HepG2 (cell line): ENCODE data around the gene CADM2.

Experiments used
- EP300 ChIP-seq, 3 experiments: sonication (generic) in 1 of 3; formaldehyde crosslinking in 1 of 3; IDR thresholded peaks; 2 replicates each; pipeline versions ENCODE4 v1.5.1 to v1.6.1; 2011 to 2020; ENCODE audit warnings: low read depth in 2 of 3, low read length in 2 of 3, borderline replicate concordance in 1 of 3, improper control_type of control experiment in 1 of 3, mild to moderate bottlenecking in 1 of 3, missing genetic modification reagents in 1 of 3, moderate library complexity in 1 of 3
- FOXM1 ChIP-seq: sonication (generic); formaldehyde crosslinking; IDR thresholded peaks from 2 replicates; pipeline ENCODE4 v1.5.0; 2020; ENCODE audit warnings: missing genetic modification reagents
- IRF2 ChIP-seq: IDR thresholded peaks from 2 replicates; pipeline ENCODE4 v1.6.1; 2018; ENCODE audit warnings: missing genetic modification reagents, missing compliant biosample characterization
- MED13 ChIP-seq: sonication (generic); formaldehyde crosslinking; IDR thresholded peaks from 2 replicates; pipeline ENCODE4 v1.5.0; 2020; ENCODE audit warnings: missing genetic modification reagents
- MIXL1 ChIP-seq: IDR thresholded peaks from 2 replicates; pipeline ENCODE4 v1.6.1; 2016
- NBN ChIP-seq: fragments of 450-650 bp; conservative IDR thresholded peaks from 2 replicates; pipeline ENCODE4 v1.6.1; 2017
- RFX5 ChIP-seq: IDR thresholded peaks from 2 replicates; pipeline ENCODE4 v1.6.1; 2011; ENCODE audit warnings: low read depth, low read length, improper control_type of control experiment
- SETDB1 ChIP-seq: sonication (generic); formaldehyde crosslinking; IDR thresholded peaks from 2 replicates; pipeline ENCODE4 v1.5.1; 2020; ENCODE audit warnings: missing genetic modification reagents, mild to moderate bottlenecking, borderline replicate concordance
- TBX2 ChIP-seq: sonication (generic); formaldehyde crosslinking; IDR thresholded peaks from 2 replicates; pipeline ENCODE4 v1.5.0; 2020; ENCODE audit warnings: missing genetic modification reagents, mild to moderate bottlenecking, borderline replicate concordance
- U2AF1 ChIP-seq: fragments of 200-400 bp; formaldehyde crosslinking; optimal IDR thresholded peaks from 2 replicates; pipeline ENCODE3; 2017; ENCODE audit warnings: mild to moderate bottlenecking, low read depth, low read length
- ZFP41 ChIP-seq: sonication (generic); formaldehyde crosslinking; IDR thresholded peaks from 2 replicates; pipeline ENCODE4 v1.4.0; 2020; ENCODE audit warnings: mild to moderate bottlenecking, missing genetic modification reagents, borderline replicate concordance
- ZNF367 ChIP-seq: sonication (generic); formaldehyde crosslinking; IDR thresholded peaks from 2 replicates; pipeline ENCODE4 v1.4.0; 2020; ENCODE audit warnings: missing genetic modification reagents, borderline replicate concordance
- TF ChIP-seq, protein P1 (sequence below): sonication (generic); formaldehyde crosslinking; IDR thresholded peaks from 2 replicates; pipeline ENCODE4 v1.4.0; 2020; ENCODE audit warnings: missing genetic modification reagents, borderline replicate concordance
- TF ChIP-seq, protein P2 (sequence below): sonication (generic); formaldehyde crosslinking; IDR thresholded peaks from 2 replicates; pipeline ENCODE4 v1.5.0; 2020; ENCODE audit warnings: mild to moderate bottlenecking, missing genetic modification reagents, moderate library complexity

DNA sequence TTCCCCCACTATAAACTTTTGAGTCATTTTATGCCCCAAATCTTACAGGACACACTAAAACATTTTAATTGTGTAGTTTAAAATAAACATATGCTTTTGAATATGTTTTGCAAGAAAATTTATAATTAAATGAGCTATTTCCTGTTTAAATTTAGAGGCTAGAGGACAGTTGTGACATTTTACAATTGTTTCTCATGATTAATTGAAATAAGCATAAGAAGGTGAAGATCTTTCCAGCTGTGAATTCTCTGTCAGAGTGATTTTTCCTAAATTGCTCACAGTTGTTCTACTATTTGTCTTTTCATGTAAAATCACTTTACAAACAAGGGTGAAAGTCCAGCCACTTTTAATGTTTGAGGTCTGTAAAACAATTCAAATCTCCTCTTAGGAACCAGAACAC is 892.3 kb downstream of the CADM2 start:
- TF ChIP-seq EP300 (IDR thresholded peaks at IDR 0.05; ENCODE audit: low read depth in 2 of 2, low read length in 2 of 2) (no peak), EP300 (CRISPR knock-in tag; IDR thresholded peaks at IDR 0.05; ENCODE audit: borderline replicate concordance) (no peak), IRF2 (CRISPR knock-in tag) (no peak), ZFP41 (CRISPR knock-in tag) (no peak), SETDB1 (CRISPR knock-in tag) (no peak), RFX5 (no peak), MIXL1 (CRISPR knock-in tag) (no peak), FOXM1 (CRISPR knock-in tag) (no peak), U2AF1 (no peak), TBX2 (CRISPR knock-in tag) (no peak), ZNF367 (no peak), NBN (no peak), MED13 (CRISPR knock-in tag) (no peak)
- TF ChIP-seq, protein P1, sequence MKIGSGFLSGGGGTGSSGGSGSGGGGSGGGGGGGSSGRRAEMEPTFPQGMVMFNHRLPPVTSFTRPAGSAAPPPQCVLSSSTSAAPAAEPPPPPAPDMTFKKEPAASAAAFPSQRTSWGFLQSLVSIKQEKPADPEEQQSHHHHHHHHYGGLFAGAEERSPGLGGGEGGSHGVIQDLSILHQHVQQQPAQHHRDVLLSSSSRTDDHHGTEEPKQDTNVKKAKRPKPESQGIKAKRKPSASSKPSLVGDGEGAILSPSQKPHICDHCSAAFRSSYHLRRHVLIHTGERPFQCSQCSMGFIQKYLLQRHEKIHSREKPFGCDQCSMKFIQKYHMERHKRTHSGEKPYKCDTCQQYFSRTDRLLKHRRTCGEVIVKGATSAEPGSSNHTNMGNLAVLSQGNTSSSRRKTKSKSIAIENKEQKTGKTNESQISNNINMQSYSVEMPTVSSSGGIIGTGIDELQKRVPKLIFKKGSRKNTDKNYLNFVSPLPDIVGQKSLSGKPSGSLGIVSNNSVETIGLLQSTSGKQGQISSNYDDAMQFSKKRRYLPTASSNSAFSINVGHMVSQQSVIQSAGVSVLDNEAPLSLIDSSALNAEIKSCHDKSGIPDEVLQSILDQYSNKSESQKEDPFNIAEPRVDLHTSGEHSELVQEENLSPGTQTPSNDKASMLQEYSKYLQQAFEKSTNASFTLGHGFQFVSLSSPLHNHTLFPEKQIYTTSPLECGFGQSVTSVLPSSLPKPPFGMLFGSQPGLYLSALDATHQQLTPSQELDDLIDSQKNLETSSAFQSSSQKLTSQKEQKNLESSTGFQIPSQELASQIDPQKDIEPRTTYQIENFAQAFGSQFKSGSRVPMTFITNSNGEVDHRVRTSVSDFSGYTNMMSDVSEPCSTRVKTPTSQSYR (CRISPR knock-in tag), result no peak
- TF ChIP-seq, protein P2, sequence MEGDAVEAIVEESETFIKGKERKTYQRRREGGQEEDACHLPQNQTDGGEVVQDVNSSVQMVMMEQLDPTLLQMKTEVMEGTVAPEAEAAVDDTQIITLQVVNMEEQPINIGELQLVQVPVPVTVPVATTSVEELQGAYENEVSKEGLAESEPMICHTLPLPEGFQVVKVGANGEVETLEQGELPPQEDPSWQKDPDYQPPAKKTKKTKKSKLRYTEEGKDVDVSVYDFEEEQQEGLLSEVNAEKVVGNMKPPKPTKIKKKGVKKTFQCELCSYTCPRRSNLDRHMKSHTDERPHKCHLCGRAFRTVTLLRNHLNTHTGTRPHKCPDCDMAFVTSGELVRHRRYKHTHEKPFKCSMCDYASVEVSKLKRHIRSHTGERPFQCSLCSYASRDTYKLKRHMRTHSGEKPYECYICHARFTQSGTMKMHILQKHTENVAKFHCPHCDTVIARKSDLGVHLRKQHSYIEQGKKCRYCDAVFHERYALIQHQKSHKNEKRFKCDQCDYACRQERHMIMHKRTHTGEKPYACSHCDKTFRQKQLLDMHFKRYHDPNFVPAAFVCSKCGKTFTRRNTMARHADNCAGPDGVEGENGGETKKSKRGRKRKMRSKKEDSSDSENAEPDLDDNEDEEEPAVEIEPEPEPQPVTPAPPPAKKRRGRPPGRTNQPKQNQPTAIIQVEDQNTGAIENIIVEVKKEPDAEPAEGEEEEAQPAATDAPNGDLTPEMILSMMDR (CRISPR knock-in tag), result no peak
